ENCODE measurements around the gene PTPRD.
"Not testable (repeated sequence)": the region's sequence is repeated elsewhere in the genome, so short reads cannot be mapped to it uniquely, and the experiment has no call there.

The PTPRD gene

DNA sequence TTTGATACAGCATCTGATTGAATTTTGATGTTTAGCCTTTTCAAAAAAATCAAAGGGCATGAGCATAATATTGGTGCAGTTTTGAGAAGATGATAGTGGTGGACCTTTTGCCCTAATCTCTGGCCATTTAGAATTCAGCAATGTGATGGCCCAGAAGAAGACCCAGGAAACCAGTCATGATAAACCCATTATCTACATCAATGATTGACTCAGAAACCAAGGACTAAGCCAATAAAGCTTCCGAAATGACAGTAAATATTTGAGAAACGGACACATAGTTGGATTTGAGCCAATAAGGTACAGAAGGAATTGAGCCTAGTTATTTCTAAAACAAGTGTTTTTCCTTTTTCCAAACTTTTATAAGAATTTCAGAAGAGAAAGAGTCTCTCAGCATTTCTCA is 1654.4 kb downstream of the PTPRD start:
- no peak for DNase-seq (ENCODE audit: low spot score)
- in situ Hi-C loops (cut with MboI; ENCODE audit: low sequenced_read_pairs, unreplicated experiment) = no loop called here
- TF ChIP-seq, protein P1, sequence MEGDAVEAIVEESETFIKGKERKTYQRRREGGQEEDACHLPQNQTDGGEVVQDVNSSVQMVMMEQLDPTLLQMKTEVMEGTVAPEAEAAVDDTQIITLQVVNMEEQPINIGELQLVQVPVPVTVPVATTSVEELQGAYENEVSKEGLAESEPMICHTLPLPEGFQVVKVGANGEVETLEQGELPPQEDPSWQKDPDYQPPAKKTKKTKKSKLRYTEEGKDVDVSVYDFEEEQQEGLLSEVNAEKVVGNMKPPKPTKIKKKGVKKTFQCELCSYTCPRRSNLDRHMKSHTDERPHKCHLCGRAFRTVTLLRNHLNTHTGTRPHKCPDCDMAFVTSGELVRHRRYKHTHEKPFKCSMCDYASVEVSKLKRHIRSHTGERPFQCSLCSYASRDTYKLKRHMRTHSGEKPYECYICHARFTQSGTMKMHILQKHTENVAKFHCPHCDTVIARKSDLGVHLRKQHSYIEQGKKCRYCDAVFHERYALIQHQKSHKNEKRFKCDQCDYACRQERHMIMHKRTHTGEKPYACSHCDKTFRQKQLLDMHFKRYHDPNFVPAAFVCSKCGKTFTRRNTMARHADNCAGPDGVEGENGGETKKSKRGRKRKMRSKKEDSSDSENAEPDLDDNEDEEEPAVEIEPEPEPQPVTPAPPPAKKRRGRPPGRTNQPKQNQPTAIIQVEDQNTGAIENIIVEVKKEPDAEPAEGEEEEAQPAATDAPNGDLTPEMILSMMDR (IDR thresholded peaks at IDR 0.05; ENCODE audit: borderline replicate concordance, control extremely low read depth, extremely low read depth, insufficient read depth, missing control alignments) = no peak

DNA sequence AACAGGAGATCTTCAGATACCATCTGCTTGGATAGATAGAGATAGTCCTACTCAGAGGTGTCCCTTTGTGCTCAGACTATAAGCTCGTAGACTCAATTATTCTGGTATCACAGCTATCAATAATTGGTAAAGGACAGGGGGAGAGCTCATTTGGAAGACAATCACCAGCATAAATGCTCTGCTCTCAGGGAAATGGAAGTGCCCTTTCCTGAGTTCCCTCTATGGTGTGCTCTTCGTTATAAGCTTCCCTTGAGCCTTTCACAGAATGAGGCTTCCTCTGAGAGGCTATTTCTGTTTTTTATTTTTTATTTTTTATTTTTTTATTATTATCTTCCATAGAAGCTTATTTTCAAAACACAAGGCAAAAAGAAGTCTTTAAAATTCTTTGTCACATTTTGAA is 1657.5 kb downstream of the PTPRD start:
- TF ChIP-seq, protein P1 (IDR thresholded peaks at IDR 0.05; ENCODE audit: borderline replicate concordance, control extremely low read depth, extremely low read depth, insufficient read depth, missing control alignments) = no peak
- in situ Hi-C loops (cut with MboI; ENCODE audit: low sequenced_read_pairs, unreplicated experiment) = no loop called here
- no peak for DNase-seq (ENCODE audit: low spot score)

GRCh38 chr9:8946461-8946860 is 1666.3 kb downstream of the PTPRD start:
- no peak for DNase-seq (ENCODE audit: low spot score)
- in situ Hi-C loops (cut with MboI; ENCODE audit: low sequenced_read_pairs, unreplicated experiment) = no loop called here
- TF ChIP-seq, protein P1 (IDR thresholded peaks at IDR 0.05; ENCODE audit: borderline replicate concordance, control extremely low read depth, extremely low read depth, insufficient read depth, missing control alignments) = no peak

GRCh38 chr9:8943392-8943791 is 1669.4 kb downstream of the PTPRD start:
- TF ChIP-seq, protein P1 (IDR thresholded peaks at IDR 0.05; ENCODE audit: borderline replicate concordance, control extremely low read depth, extremely low read depth, insufficient read depth, missing control alignments) = no peak
- in situ Hi-C loops (cut with MboI; ENCODE audit: low sequenced_read_pairs, unreplicated experiment) = no loop called here
- no peak for DNase-seq (ENCODE audit: low spot score)

- DNase-seq (ENCODE audit: low spot score) = no peak
- in situ Hi-C loops (cut with MboI; ENCODE audit: low sequenced_read_pairs, unreplicated experiment) = no loop called here
- TF ChIP-seq, protein P1 (IDR thresholded peaks at IDR 0.05; ENCODE audit: borderline replicate concordance, control extremely low read depth, extremely low read depth, insufficient read depth, missing control alignments) = no peak
Observed at GRCh38 chr9:8940650-8941049, 1672.2 kb downstream of the PTPRD start.

- TF ChIP-seq, protein P1 (IDR thresholded peaks at IDR 0.05; ENCODE audit: borderline replicate concordance, control extremely low read depth, extremely low read depth, insufficient read depth, missing control alignments) = no peak
- in situ Hi-C loops (cut with MboI; ENCODE audit: low sequenced_read_pairs, unreplicated experiment) = no loop called here
- DNase-seq (ENCODE audit: low spot score) = no peak
Observed at GRCh38 chr9:8926461-8926860, 1686.3 kb downstream of the PTPRD start.

GRCh38 chr9:8924562-8924961 is 1688.2 kb downstream of the PTPRD start:
- TF ChIP-seq, protein P1 (IDR thresholded peaks at IDR 0.05; ENCODE audit: borderline replicate concordance, control extremely low read depth, extremely low read depth, insufficient read depth, missing control alignments) = no peak
- in situ Hi-C loops (cut with MboI; ENCODE audit: low sequenced_read_pairs, unreplicated experiment) = no loop called here
- DNase-seq (ENCODE audit: low spot score) = no peak

DNA sequence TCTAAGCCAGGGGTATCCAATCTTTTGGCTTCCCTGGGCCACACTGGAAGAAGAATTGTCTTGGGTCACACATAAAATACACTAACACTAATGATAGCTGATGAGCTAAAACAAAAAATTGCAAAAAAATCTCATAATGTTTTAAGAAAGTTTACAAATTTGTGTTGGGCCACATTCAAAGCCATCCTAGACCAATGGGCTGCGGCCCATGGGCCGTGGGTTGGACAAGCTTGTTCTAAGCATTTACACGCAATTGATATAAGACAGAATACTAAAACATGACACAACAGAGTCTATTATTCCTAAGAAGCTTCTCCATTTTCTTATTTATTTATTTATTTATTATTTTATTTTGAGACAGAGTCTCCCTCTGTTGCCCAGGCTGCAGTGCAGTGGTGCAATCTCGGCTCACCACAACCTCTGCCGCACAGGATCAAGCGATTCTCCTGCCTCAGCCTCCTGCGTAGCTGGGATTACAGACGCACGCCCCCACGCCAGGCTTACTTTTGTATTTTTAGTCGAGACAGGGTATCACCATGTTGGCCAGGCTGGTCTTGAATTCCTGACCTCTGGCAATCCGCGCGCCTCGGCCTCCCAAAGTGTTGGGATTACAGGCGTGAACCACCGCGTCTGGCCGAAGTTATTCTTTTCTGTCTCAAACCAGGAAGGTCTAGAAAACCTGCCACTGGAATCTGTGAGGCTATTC is 1692.2 kb downstream of the PTPRD start:
- in situ Hi-C loops (cut with MboI; ENCODE audit: low sequenced_read_pairs, unreplicated experiment); DNase-seq (ENCODE audit: low spot score): not testable (repeated sequence)

Measured in GM13976 (cell line).